Stimulated activated CD8-positive, alpha-beta memory T cell treated with anti-CD3 and anti-CD28 coated beads, Interleukin-4, amount 100 ng/mL, for 24 hours (primary cell): Measurements from ENCODE around the gene CCL11.

Source experiments
- DNase-seq: peaks from one replicate; pipeline ENCODE4 v3.0.0-alpha.2; 2020; ENCODE audit warnings: low read depth

The CCL11 gene

DNA sequence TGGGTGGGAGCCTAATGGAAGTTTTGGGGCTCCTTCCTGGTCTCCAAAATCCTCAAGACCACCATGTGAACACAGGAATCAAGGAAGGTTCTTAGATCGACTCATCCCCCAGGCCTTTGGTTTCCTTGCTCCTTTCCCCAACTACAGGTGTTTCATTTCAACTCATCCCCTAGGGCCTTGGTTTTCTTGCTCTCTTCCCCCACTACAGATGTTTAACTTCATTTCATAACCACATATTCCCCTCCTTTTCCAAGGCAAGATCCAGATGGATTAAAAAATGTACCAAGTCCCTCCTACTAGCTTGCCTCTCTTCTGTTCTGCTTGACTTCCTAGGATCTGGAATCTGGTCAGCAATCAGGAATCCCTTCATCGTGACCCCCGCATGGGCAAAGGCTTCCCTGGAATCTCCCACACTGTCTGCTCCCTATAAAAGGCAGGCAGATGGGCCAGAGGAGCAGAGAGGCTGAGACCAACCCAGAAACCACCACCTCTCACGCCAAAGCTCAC, at the start of gene CCL11:
Gene CCL11, plus strand, starts transcription at position 457 of the 507 bp plus-strand sequence. CDS start 67 bp downstream, outside the sequence.
- no peak for DNase-seq

DNA sequence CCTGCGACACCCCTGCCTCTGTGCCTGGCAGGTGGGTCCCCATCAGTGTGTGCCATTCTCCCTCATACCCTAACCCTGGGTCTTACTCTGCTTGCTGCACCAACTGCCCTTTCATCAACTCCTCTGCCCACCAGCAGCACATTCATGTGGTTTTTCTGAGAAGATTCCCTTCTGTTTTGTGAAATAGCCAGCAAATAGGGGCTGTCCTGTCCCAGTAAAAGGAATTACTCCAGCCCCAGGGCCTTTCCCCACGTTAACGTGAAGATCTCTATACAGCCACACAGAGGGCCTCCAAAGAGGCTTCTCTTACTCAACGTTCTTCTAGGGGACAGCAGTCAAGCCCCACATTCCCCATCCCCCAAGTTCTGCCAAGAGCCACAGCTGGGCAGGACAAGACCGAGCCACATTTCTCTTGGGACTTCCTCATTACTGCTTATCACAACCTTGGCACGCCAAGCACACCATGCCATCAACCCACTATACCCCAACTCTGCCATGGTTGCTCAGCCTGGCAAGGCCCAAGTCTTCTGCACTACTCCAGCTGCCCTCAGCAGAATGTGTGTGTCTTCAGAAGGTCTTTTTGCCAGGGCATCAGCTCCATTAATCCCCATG, 49.2 kb upstream of the CCL11 start:
- no peak for DNase-seq

DNA sequence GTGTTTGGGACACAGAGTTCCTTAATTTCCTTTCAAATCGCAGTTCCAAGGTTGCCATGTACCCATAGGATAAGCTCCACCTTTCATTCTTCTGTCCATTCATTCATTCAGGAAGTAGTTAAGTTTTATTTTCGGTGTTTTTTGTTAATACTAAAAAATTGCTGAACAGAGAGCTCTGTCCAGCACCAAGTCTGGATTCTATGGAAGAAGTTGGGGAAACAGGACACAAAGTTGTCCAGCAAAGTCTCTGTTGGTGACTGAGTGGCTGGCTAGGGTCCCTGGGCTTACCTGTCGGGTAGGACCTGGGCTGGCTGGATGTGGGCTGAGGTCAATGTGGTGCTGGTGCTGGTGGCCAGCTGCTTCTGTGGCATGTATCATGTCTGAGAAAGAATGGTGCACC, 48.1 kb upstream of the CCL11 start:
- DNase-seq = no peak

DNA sequence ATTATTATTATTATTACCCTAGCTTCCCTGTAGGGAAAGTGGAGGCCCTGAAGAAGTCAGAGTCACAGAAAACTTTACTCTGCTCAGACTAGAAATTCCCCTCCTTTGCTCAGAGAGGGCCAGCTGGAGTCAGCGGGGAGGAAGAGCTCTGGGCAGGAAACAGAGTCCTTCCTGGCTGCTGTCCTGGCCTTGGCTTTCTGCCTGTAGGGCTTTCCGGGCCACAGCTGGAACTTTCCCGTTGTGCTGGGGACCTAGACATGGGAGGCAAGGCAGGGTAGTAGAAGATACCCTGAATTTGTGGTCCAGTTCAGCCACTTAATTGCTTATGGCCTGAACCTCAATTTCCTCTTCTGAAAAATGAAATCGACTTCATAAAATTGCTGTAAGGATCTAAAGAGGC, 44.5 kb upstream of the CCL11 start:
- no peak for DNase-seq

DNA sequence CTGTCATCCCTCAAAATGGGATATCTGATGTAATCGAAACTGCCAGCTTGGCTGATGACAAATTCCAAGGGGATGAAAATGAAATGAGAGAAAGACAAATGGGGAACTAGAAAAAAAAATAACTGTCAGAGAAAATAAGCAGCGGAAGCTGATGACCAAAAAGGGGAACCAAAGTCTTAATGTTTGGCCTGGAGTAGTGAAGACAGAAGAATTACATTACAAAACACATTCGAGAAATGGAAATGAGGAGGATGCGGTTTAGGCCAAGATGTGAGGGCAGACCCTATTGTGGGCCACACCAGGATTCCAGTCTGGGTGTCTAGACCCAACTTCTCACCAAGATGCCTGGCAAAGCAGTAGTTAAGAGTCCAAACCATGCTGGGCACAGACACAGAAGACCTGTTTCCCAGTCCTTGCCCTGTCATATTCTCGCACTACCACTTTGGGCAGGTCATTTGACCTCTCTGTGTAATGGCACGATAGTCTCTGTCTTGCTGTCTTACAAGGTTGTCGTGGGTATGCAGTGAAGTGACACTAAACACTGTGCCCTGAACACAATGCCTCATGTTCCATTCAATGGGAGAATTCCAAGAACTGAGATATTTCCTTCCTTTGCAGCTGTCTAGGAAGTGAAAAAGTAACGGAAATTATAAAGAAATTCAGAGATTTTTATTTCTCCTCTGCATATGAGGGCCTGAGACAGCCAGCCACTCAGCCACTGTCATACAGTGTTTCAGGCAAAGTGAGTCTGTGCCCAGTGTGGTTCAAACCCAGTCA, 42.8 kb upstream of the CCL11 start:
- no peak for DNase-seq

DNA sequence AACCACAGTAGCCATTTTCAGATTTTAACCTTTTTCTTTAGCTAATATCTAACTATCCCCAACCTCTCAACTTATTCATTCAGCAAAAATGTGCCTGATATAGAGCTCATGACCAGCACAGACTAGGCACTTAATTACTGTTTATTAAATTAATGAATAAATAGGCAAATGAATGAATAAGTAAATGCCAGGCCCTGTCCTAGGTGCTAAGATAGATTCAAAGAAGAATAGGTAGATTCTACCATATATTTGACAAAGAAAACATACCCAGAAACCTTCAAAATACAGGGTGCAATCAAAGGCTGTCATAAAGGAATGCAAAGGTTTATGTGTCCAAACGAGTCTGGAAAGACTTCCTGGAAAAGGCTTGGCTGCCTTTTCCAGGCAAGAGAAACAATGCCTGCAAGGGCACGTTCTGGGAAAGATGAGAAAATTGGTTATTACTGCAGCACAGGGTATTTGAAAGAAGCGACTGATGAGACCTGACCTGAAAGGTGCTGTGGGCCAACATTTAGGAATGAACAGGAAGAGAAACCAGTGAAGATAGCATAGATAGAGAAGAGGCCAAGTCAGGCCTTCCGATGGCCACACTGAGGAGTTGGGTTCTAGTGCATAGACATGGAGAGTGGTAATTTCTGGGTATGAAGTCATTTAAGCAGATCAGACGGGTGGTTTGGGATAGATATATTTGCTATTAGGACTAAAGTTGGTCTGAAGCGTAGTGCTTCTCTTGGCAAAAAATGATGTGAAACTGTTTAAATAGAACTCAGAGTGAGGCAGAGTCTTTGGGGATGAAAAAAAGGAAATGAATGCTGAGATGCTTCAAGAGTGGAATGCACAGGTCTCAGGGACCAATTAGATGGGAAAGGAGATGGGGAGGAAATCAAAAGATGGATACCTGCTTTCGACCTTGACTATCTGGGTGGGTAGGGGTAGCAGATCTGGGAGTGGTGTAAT, 41.9 kb upstream of the CCL11 start:
- no peak for DNase-seq

DNA sequence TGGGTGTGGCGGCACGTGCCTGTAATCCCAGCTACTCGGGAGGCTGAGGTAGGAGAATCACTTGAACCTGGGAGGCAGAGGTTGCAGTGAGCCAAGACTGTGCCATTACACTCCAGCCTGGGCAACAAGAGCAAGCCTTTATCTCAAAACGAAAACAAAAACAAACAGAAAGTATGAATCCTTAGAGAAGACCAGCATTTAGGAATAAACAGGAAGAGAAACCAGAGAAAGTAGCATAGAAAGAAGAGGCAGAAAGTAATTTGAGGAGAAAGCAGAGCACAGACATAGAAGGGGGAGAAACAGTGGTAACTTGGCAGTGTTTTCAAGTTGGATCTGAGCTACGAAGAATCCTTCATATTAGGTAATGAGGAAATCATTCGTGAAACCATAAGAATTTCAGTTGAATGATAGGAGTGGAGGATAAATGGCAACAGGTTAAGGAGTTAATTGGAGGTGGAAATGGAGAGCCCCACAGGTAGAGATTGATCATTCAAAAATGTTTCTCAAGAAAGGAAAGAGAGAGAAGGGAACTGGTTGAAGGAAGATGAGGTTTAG, 40.1 kb upstream of the CCL11 start:
- DNase-seq = no peak

DNA sequence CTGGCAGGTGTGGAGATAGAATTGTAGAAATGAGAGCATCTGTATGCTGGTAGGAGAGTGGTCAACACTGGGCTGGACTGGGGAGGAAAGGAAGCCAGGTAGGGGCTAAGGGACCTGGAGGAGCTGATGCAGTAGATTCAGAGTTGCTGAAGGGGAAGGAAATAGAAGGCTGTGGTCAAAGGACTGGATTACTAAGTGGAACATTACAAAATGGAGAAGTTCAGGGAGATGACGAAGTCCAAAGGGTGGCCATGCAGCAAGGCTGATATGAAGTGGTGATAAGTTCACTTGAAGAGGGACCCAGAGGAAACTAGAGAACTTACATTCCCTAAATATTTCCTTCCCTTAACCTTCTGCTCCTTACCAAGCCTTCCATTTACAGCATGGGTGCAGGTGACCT, 39.1 kb upstream of the CCL11 start:
- DNase-seq = no peak

DNA sequence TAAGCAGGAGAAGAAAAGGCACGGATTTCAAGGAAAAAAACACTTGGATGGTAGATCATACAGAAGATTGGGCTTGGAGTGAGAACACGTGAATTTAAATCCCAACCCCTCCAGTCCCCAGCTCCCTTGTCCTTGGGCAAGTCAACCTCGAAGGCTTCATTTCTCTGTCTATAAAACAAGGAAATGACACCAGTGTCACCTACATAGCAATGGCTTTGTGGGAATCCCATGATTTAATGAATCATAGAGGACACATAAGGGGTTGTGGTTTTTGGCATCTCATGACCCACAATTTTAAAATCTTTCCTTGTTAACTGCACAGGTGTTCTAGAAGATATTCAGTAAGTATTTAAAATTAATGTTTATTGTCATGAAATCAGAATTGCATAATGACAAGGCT, 38.7 kb upstream of the CCL11 start:
- DNase-seq = no peak

DNA sequence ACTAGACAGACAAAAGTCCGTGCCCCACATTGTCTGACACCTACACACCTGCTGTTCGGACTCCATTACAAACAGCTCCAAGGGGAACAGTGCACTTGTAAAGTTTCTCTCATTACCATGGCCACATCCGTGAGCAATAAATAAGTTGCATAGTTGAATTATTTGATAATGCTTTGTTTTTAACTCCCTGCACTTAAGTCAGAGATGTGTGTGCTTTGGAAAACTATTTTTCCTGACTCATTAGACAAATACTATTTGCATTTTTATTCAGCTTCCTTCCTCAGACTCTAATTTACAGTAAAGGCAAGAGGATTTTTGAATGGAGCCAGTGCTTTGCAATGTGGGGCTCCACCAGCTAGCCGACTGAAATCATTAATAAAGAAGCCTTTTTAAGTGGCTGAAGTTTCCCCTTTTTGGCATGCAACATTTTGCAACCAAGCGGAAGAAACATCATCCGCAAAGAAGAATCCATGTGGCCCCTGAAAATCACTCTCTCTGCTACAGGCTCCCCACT, 37.0 kb upstream of the CCL11 start:
- no peak for DNase-seq

DNA sequence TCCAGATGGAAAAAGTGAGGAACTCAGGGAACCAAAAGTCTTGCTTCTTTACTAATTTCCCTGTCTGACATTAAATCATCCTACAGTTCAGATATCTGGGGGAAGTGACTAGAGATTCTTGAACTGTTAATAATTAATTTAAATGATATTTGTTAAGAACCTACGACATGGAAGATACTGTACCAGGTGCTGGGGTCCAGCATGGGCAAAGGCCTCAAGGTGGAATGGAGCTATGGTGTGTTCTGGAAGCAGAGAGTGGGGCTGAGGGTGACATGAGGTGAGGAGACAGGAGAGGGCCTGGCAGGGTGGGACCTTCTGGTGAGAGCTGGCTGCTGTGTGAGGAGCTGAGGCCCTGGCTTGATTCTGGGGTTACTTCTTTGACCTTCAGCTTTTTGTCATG, 36.5 kb upstream of the CCL11 start:
- DNase-seq = no peak

DNA sequence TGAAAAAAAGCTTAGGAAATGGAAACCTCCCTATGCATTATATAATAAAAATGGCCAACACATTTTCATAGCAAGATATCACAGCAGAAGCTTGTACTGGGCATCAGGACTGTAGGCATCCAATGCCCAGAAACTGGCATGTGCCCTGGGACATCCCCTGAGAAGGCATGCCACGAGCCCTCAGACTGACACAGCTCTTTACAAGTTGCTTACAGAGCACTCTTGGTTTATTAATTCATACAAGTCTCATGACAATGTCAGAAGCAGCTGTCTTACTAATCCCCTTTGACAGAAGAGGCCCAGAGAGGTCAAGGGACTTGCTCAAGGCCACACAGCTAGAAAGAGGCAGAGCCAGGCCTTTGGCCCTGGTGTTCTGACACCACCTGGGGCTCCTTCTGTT, 36.1 kb upstream of the CCL11 start:
- DNase-seq = no peak

DNA sequence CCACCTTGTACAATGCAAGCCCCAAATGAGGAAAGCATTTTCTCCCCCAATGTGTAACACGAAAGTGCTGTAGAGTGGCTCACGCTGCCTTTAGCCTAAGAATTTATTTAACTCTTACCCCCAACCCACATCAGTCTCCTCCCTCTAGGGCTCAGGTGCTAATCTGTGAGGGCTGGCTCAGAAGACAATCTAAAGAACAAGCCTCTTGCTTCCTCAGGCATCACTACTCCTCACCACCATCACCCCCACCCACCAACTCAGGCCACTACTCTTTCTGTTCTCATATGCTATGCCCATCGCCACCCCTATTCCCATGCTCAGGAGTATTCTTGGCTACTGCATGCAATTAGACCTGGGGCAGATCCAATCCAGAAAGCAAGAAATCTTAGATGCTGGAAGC, 34.4 kb upstream of the CCL11 start:
- DNase-seq = no peak

DNA sequence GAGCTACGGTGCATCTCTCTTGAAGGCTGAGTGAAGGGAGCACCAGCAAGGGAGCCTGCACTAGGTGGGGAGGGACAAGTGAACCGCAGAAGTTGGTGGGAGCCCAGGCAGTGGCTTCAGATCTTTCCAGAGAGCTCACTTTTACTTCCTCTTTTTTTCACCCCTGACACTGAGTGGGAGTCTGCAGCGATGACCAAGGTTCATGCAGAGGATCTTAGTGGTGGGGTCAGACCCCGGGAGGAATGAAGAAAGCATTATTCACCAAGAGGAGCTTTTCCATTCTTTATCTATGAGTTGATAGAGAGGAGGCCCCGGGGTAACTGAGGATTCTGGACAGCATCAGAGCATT, 33.5 kb upstream of the CCL11 start:
- no peak for DNase-seq

DNA sequence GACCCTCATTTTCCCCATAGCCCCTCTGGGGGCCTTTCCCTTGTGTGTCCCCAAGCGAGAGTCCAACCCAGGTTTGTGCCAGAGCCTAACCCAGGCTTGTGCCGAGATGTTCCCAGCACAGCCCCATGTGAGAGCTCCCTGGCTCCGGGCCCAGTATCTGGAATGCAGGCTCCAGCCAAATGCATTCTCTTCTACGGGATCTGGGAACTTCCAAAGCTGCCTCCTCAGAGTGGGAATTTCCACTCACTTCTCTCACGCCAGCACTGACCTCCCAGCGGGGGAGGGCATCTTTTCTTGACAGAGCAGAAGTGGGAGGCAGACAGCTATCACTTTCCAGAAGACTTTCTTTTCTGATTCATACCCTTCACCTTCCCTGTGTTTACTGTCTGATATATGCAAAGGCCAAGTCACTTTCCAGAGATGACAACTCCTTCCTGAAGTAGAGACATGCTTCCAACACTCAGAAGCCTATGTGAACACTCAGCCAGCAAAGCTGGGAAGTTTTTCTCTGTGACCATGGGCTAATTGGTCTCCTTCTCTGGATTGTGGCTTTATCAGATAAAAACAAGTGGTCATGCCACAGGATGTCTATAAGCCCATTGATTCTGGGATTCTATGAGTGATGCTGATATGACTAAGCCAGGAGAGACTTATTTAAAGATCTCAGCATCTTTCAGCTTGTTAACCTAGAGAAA, 33.0 kb upstream of the CCL11 start:
- DNase-seq = no peak

DNA sequence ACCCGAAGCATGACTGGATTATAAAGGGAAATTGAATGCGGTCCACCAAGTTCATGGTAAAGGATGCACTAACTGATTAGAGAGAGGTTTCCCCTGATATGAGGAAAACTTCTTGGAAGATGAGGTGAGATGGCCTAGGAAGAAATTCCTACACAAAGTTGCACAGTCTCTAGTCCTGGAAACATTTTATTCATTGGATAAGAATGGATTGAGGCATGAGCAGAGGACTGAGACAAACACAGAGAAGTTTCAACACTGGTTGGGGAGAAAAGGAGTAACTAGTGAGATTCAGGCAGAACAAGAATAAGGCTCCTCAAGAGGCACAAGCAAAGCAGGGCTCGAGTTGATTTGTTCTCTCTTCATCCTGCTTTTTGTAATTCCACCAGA, 32.4 kb upstream of the CCL11 start:
- no peak for DNase-seq

DNA sequence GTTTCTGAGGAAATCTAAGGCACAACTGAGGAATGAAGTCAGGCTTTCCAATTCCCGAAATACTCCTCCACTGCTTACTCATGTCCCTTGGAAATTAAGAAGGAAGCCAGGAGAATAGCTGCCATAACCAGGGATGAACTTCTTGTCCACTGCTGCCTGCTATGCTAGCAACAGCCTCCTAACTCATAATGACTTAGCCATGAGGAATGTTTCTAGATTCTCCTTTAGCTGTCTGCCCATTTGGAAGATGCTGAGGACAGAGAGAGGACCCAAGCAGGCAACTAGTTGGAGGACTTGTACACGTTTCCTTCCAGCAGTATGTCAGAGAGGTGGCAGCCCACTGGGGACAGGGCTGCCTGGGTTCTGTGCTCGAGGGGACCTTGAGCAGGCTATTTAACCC, 31.4 kb upstream of the CCL11 start:
- DNase-seq = no peak

DNA sequence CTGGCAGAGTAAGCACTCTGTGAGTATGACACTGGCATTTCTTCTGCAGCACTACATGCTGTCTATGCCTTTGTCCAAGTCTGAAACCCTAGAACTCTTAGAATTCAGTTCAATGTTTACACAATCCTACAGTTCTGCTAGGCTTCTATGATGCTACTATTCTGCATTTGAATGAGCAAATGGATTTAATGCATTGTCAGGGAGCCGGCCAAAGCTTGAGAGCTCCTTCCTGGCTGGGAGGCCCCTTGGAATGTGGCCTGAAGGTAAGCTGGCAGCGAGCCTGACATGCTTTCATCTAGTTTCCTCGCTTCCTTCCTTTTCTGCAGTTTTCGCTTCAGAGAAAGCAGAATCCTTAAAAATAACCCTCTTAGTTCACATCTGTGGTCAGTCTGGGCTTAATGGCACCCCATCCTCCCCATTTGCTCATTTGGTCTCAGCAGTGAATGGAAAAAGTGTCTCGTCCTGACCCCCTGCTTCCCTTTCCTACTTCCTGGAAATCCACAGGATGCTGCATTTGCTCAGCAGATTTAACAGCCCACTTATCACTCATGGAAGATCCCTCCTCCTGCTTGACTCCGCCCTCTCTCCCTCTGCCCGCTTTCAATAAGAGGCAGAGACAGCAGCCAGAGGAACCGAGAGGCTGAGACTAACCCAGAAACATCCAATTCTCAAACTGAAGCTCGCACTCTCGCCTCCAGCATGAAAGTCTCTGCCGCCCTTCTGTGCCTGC, 30.7 kb upstream of the CCL11 start, which contains the start of gene CCL2:
Gene CCL2, plus strand, starts transcription at position 635 of the 730 bp plus-strand sequence. Its CDS starts 65 bp downstream, at position 700.
- no peak for DNase-seq

DNA sequence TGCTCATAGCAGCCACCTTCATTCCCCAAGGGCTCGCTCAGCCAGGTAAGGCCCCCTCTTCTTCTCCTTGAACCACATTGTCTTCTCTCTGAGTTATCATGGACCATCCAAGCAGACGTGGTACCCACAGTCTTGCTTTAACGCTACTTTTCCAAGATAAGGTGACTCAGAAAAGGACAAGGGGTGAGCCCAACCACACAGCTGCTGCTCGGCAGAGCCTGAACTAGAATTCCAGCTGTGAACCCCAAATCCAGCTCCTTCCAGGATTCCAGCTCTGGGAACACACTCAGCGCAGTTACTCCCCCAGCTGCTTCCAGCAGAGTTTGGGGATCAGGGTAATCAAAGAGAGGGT, 30.2 kb upstream of the CCL11 start:
- no peak for DNase-seq

DNA sequence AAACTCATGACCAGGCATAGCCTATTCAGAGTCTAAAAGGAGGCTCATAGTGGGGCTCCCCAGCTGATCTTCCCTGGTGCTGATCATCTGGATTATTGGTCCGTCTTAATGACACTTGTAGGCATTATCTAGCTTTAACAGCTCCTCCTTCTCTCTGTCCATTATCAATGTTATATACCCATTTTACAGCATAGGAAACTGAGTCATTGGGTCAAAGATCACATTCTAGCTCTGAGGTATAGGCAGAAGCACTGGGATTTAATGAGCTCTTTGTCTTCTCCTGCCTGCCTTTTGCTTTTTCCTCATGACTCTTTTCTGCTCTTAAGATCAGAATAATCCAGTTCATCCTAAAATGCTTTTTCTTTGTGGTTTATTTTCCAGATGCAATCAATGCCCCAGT, 29.7 kb upstream of the CCL11 start:
- DNase-seq = no peak
